Keratinocyte (primary cell): Measurements from ENCODE around the gene CD3E. TPM values are rescaled to one million over a fixed set of nuclear protein-coding genes. Genes with fewer than 3 reads are reported as not detected.
A peak's percentile ranks its signal among the peaks of the same experiment; 100 is the strongest.

Experiments used
- DNase-seq: peaks from one replicate; pipeline ENCODE4 v3.0.0-alpha.2; 2011; ENCODE audit warnings: low read depth, missing footprints, low spot score
- FAIRE-seq: peaks from 2 replicates; lab custom pipeline; 2011; peaks lifted over from hg19 to GRCh38; lab: Jason Lieb, UNC
- H2AFZ ChIP-seq: 2 replicates; pipeline ENCODE4 v1.6.0; 2012; ENCODE audit warnings: low read length, control low read depth, inconsistent platforms; ENCODE audit not compliant: control insufficient read depth
- H3K27ac ChIP-seq: 2 replicates; pipeline ENCODE4 v1.5.1; 2011; ENCODE audit warnings: low read length; ENCODE audit not compliant: control insufficient read depth, insufficient read depth
- H3K27me3 ChIP-seq: 3 replicates; pipeline ENCODE4 v1.6.0; 2011; ENCODE audit warnings: low read length; ENCODE audit not compliant: control insufficient read depth, insufficient read depth; ENCODE audit errors: extremely low read depth
- H3K36me3 ChIP-seq, 2 experiments: 2 replicates in 1 of 2; 3 replicates in 1 of 2; pipeline ENCODE4 v1.5.1; 2011; ENCODE audit warnings: low read length in 2 of 2, mild to moderate bottlenecking in 1 of 2; ENCODE audit not compliant: control insufficient read depth in 2 of 2, insufficient read depth in 2 of 2; ENCODE audit errors: extremely low read depth in 1 of 2
- H3K4me1 ChIP-seq: 3 replicates; pipeline ENCODE4 v1.5.1; 2011; ENCODE audit warnings: low read length; ENCODE audit not compliant: control insufficient read depth, insufficient read depth; ENCODE audit errors: extremely low read depth
- H3K4me2 ChIP-seq: 3 replicates; pipeline ENCODE4 v1.6.0; 2011; ENCODE audit warnings: low read depth, low read length; ENCODE audit not compliant: control insufficient read depth, insufficient read depth; ENCODE audit errors: extremely low read depth
- H3K4me3 ChIP-seq, 3 experiments: fragments of 200-600 bp in 1 of 3; sonication (generic) in 1 of 3; 2 replicates in 2 of 3; 3 replicates in 1 of 3; pipeline ENCODE4 v1.5.1; 2011 to 2016; ENCODE audit warnings: low read length in 3 of 3, mild to moderate bottlenecking in 3 of 3, control low read depth in 2 of 3, inconsistent platforms in 1 of 3, low read depth in 1 of 3, mixed read lengths in 1 of 3, mixed run types in 1 of 3, moderate library complexity in 1 of 3; ENCODE audit not compliant: control insufficient read depth in 2 of 3, insufficient read depth in 2 of 3; ENCODE audit errors: extremely low read depth in 1 of 3
- H3K79me2 ChIP-seq: 2 replicates; pipeline ENCODE4 v1.6.0; 2012; ENCODE audit warnings: low read length; ENCODE audit not compliant: control insufficient read depth, insufficient read depth
- H3K9ac ChIP-seq: 3 replicates; pipeline ENCODE4 v1.6.0; 2011; ENCODE audit warnings: low read length; ENCODE audit not compliant: control insufficient read depth, insufficient read depth; ENCODE audit errors: extremely low read depth
- H3K9me1 ChIP-seq: 3 replicates; pipeline ENCODE4 v1.6.0; 2011; ENCODE audit warnings: low read length; ENCODE audit not compliant: control insufficient read depth, insufficient read depth; ENCODE audit errors: extremely low read depth
- H3K9me3 ChIP-seq: 2 replicates; pipeline ENCODE4 v1.5.1; 2012; ENCODE audit warnings: low read depth, low read length; ENCODE audit not compliant: control insufficient read depth
- H4K20me1 ChIP-seq: 3 replicates; pipeline ENCODE4 v1.6.0; 2011; ENCODE audit warnings: low read length; ENCODE audit not compliant: control insufficient read depth, insufficient read depth; ENCODE audit errors: extremely low read depth
- CTCF ChIP-seq, 3 experiments: IDR thresholded peaks in 1 of 3; conservative IDR thresholded peaks in 1 of 3; optimal IDR thresholded peaks in 1 of 3; 2 replicates in 2 of 3; 3 replicates in 1 of 3; pipeline versions ENCODE3 to v1.5.1; 2011; ENCODE audit warnings: low read length in 3 of 3, mild to moderate bottlenecking in 3 of 3, moderate library complexity in 2 of 3, control low read depth in 1 of 3, inconsistent platforms in 1 of 3; ENCODE audit not compliant: insufficient read depth in 2 of 3; ENCODE audit errors: extremely low read depth in 1 of 3
- EZH2 ChIP-seq: IDR thresholded peaks from one replicate; pipeline ENCODE4 v1.6.1; 2012; ENCODE audit warnings: inconsistent platforms, mild to moderate bottlenecking, low read length, moderate library complexity
- dilution Hi-C: fragments of 300-500 bp; cut with MboI; formaldehyde crosslinking; loops from one replicate; pipeline ENCODE4 v1.7.0; 2020; ENCODE audit warnings: low sequenced_read_pairs; ENCODE audit not compliant: extremely low pct_ligation_motif_present
- polyA minus RNA-seq, 3 experiments: library from RNA; depleted of rRNA, polyadenylated mRNA; stranded (reverse); fragments of >200 nt; gene quantifications; 1 replicate in 1 of 3; 2 replicates in 1 of 3; 3 replicates in 1 of 3; pipeline ENCODE4 v1.2.3, GENCODE V29; 2011
- polyA plus RNA-seq, 5 experiments: library from polyadenylated mRNA; depleted of rRNA in 3 of 5; stranded (reverse) in 3 of 5; stranded (forward) in 1 of 5; unstranded in 1 of 5; fragments of >200 nt; gene quantifications; 1 replicate in 1 of 5; 2 replicates in 3 of 5; 3 replicates in 1 of 5; pipeline versions ENCODE4 v1.2.1 to v1.2.3, GENCODE V29; 2011 to 2012; ENCODE audit warnings: missing spikeins in 2 of 5, low read depth in 1 of 5, low replicate concordance in 1 of 5

Gene CD3E
- 0.06 TPM in 1 of 3 replicates, not detected in the others for polyA plus RNA-seq
- not detected for polyA plus RNA-seq (2011; ENCODE audit: low read depth)
- polyA plus RNA-seq (2011; cell fraction: cytosol; rRNA removed) = 0.05 TPM in 1 of 2 replicates, not detected in the other
- not detected in 2 replicates for polyA plus RNA-seq (2011; cell fraction: nucleus; rRNA removed)
- not detected in 2 replicates for polyA plus RNA-seq (2012; ENCODE audit: low replicate concordance)
- not detected in 3 replicates for polyA minus RNA-seq
- not detected for polyA minus RNA-seq (2011; cell fraction: cytosol; rRNA and poly(A)+ RNA removed)
- not detected in 2 replicates for polyA minus RNA-seq (2011; cell fraction: nucleus; rRNA and poly(A)+ RNA removed)

- no peak within 1 kb of the TSS for H3K9ac ChIP-seq
- TF ChIP-seq EZH2 (no peak), CTCF (optimal IDR thresholded peaks at IDR 0.05 in 1 of 3, IDR thresholded peaks at IDR 0.05 in 1 of 3, conservative IDR thresholded peaks at IDR 0.05 in 1 of 3; ENCODE audit: extremely low read depth in 1 of 3, insufficient read depth in 2 of 3, low read length in 3 of 3) (no peak)
- no peaks in the 10 kb centered on the region for H3K79me2 ChIP-seq
- H3K9me3 ChIP-seq = no peaks in the 10 kb centered on the region
- no peaks in the 10 kb centered on the region for H4K20me1 ChIP-seq
- H2AFZ ChIP-seq = no peak within 1 kb of the TSS
- H3K36me3 ChIP-seq = no peaks in the 10 kb centered on the region
- no peak within 1 kb of the TSS for H3K27ac ChIP-seq
- peaks cover 5% of the 10 kb centered on the region for H3K27me3 ChIP-seq
- H3K9me1 ChIP-seq = no peaks in the 10 kb centered on the region
- no peak within 1 kb of the TSS for H3K4me2 ChIP-seq
- no peak for DNase-seq
- no peak within 1 kb of the TSS for H3K4me3 ChIP-seq
- FAIRE-seq = no peak
- dilution Hi-C loops = no loop called here
- H3K4me1 ChIP-seq = no peaks in the 10 kb centered on the region
These were observed at the start of gene CD3E for GRCh38 chr11:118304568-118305248. CD3E (plus strand) TSS chr11:118304730; CDS start chr11:118304953, 223 bp downstream.

GRCh38 chr11:118258410-118258809 is 46.1 kb upstream of the CD3E start:
- Histone ChIP-seq H3K4me1 (peaks cover 27% of the 10 kb centered on the region), H3K27ac (no peak overlapping the region), H3K9me3 (no peaks in the 10 kb centered on the region), H3K9me1 (no peaks in the 10 kb centered on the region), H2AFZ (no peak overlapping the region), H3K27me3 (no peaks in the 10 kb centered on the region), H4K20me1 (no peaks in the 10 kb centered on the region), H3K4me2 (no peak overlapping the region), H3K9ac (no peak overlapping the region), H3K36me3 (peaks cover 31 to 59% of the 10 kb centered on the region in 2 experiments), H3K79me2 (peaks cover 28% of the 10 kb centered on the region), H3K4me3 (no peak overlapping the region)
- dilution Hi-C loops = no loop called here
- peak; percentile 23 to 53 (median 34) for TF ChIP-seq CTCF (optimal IDR thresholded peaks at IDR 0.05 in 1 of 3, IDR thresholded peaks at IDR 0.05 in 1 of 3, conservative IDR thresholded peaks at IDR 0.05 in 1 of 3; ENCODE audit: extremely low read depth in 1 of 3, insufficient read depth in 2 of 3, low read length in 3 of 3)
- TF ChIP-seq EZH2 = no peak
- DNase-seq (no peak), FAIRE-seq (peak; percentile 69)
